ENCODE data around the gene C12orf56.
"Not testable (repeated sequence)": the region's sequence is repeated elsewhere in the genome, so short reads cannot be mapped to it uniquely, and the experiment has no call there.

Gene C12orf56

DNA sequence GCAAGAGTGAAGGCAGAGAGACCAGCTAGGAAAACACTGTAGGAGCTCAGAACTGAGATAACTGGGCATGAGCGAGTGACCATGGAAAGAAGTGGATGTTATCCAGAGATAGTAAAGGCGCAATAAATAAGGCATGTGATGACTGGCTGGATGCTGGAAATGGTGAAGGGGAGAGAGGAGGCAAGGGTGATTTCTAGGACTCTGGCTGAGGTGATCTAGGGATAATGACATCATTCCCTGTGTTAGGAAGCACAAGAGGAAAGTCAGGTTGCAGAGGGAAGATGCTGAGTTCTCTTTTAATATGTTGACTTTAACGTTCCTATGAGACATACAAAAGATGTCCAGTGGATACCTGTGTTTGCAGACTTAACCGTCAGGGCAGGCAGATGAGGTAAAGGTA is 78.7 kb downstream of the C12orf56 start:
- intact Hi-C loops (cut with micrococcal nuclease), result no loop called here
- H3K27ac Mint-ChIP-seq, result no peak overlapping the region
- H3K36me3 Mint-ChIP-seq (ENCODE audit: low read depth), result no peaks in the 10 kb centered on the region
- no peaks in the 10 kb centered on the region for H3K27me3 Mint-ChIP-seq
- H3K4me3 Mint-ChIP-seq, result no peak overlapping the region
- no peaks in the 10 kb centered on the region for H3K4me1 Mint-ChIP-seq (ENCODE audit: low read depth)
- no peaks in the 10 kb centered on the region for H3K9me3 Mint-ChIP-seq

DNA sequence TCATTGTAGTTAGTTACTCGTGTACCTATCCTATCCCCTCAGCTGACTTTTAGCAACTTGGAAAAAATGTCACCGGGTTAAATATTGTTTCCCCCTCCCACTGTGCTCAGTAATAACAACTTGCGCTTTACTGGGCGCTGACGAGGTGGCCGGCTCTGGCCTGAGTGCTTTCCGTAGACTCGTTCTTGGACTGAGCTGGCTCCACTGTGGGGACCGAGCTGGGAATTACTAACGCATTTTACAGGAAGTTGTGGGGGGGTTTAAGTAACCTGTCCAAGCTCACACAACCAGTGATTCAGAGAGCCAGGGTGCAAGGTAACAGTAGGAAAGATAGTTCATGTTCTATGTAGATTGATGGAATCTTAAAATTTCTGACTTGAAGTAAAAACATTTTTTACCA is 86.0 kb downstream of the C12orf56 start:
- Mint-ChIP-seq H3K36me3 (ENCODE audit: low read depth) (no peaks in the 10 kb centered on the region), H3K27ac (no peak overlapping the region), H3K4me1 (ENCODE audit: low read depth) (peaks cover 8% of the 10 kb centered on the region), H3K4me3 (no peak overlapping the region), H3K27me3 (no peaks in the 10 kb centered on the region), H3K9me3 (no peaks in the 10 kb centered on the region)
- intact Hi-C loops (cut with micrococcal nuclease), result no loop called here

- intact Hi-C loops (cut with micrococcal nuclease), result no loop called here
- no peaks in the 10 kb centered on the region for H3K9me3 Mint-ChIP-seq
- no peak overlapping the region for H3K4me3 Mint-ChIP-seq
- H3K27me3 Mint-ChIP-seq, result no peaks in the 10 kb centered on the region
- no peaks in the 10 kb centered on the region for H3K36me3 Mint-ChIP-seq (ENCODE audit: low read depth)
- peaks cover 17% of the 10 kb centered on the region for H3K4me1 Mint-ChIP-seq (ENCODE audit: low read depth)
- no peak overlapping the region for H3K27ac Mint-ChIP-seq
These were observed 90.9 kb downstream of the C12orf56 start for GRCh38 chr12:64299628-64300027.

GRCh38 chr12:64296301-64296700 is 94.3 kb downstream of the C12orf56 start:
- no peak overlapping the region for H3K4me3 Mint-ChIP-seq
- H3K36me3 Mint-ChIP-seq (ENCODE audit: low read depth), result no peaks in the 10 kb centered on the region
- intact Hi-C loops (cut with micrococcal nuclease), result no loop called here

DNA sequence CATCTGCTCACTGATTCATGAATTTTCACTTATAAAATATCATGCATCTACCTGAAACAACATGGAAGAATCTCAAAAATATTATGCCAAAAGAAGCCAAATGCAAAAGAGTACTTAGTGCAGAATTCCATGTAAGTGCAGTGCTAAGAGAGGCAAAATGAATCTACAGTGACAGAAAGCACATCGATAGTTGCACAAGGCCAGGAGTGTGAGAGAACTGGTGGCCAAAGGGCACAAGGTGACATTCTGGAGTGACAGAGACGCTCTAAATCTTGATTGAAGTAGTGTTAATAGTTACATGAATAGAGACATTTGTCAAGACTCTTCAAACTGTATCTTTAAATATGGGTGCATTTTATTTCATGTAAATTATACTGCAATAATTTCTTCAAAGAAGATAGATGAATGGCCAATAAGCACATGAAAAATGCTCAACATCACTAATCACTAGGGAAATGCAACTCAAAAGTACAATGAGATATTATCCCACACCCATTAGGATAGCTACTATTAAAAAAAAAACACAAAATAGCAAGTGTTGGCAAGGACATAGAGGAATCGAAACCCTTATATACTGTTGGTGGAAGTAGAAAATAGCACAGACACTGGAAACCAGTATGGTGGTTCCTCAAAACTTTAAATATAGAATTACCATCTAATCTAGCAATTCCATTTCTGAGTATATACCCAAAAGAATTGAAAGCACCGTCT is 96.7 kb downstream of the C12orf56 start:
- Mint-ChIP-seq H3K27ac (peak overlapping the region; percentile 46), H3K9me3 (no peaks in the 10 kb centered on the region), H3K27me3 (no peaks in the 10 kb centered on the region), H3K36me3 (ENCODE audit: low read depth) (no peaks in the 10 kb centered on the region), H3K4me1 (ENCODE audit: low read depth) (peaks cover 7% of the 10 kb centered on the region), H3K4me3 (no peak overlapping the region)
- intact Hi-C loops (cut with micrococcal nuclease), result no loop called here

More at GRCh38 chr12:64296301-64296700, 94.3 kb downstream of the C12orf56 start:
- H3K27ac Mint-ChIP-seq, result no peak overlapping the region
- H3K4me1 Mint-ChIP-seq (ENCODE audit: low read depth), result peaks cover 20% of the 10 kb centered on the region
- H3K27me3 Mint-ChIP-seq, result no peaks in the 10 kb centered on the region
- no peaks in the 10 kb centered on the region for H3K9me3 Mint-ChIP-seq

DNA sequence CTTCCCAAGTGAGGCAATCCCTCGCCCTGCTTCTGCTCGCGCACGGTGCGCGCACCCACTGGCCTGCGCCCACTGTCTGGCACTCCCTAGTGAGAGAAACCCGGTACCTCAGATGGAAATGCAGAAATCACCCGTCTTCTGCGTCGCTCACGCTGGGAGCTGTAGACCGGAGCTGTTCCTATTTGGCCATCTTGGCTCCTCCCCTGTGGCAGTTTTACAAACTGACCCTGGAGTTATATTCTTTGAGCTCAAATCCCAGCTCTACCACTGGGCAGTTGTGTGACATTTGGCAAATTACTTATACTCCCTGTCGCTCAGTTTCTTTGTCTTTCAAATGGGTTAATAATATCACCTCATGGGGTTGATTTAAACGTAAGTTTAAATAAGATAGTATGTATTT is 97.4 kb downstream of the C12orf56 start:
- H3K36me3 Mint-ChIP-seq (ENCODE audit: low read depth); intact Hi-C loops (cut with micrococcal nuclease); H3K4me1 Mint-ChIP-seq (ENCODE audit: low read depth); H3K27me3 Mint-ChIP-seq; H3K9me3 Mint-ChIP-seq; H3K4me3 Mint-ChIP-seq: not testable (repeated sequence)
- H3K27ac Mint-ChIP-seq, result peak overlapping the region; percentile 46

GRCh38 chr12:64286521-64286920 is 104.0 kb downstream of the C12orf56 start:
- peaks cover 7% of the 10 kb centered on the region for H3K4me1 Mint-ChIP-seq (ENCODE audit: low read depth)
- intact Hi-C loops (cut with micrococcal nuclease), result no loop called here

DNA sequence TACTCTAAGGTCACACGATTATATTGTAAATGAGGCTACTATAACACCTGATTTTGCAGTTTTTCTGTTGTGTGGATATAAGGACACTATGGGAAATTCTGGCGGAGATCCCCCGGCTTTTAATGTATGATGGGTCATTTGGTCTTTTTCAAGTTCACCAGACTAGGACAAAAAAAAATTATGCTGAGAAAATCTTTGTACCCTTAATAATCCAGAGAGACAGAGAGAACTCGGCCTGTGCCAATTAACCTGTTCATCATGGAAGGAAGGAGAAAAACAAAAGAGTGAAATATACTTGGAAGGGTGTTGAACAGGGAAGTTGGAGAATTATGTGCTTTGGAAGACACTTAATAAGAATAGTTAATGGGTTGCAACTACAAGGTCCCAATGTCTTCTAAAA is 106.3 kb downstream of the C12orf56 start:
- H3K27me3 Mint-ChIP-seq, result no peaks in the 10 kb centered on the region
- H3K4me3 Mint-ChIP-seq, result no peak overlapping the region
- no peak overlapping the region for H3K27ac Mint-ChIP-seq
- intact Hi-C loops (cut with micrococcal nuclease), result no loop called here
- H3K36me3 Mint-ChIP-seq (ENCODE audit: low read depth), result no peaks in the 10 kb centered on the region
- H3K4me1 Mint-ChIP-seq (ENCODE audit: low read depth), result peaks cover 7% of the 10 kb centered on the region
- no peaks in the 10 kb centered on the region for H3K9me3 Mint-ChIP-seq

More at GRCh38 chr12:64286521-64286920, 104.0 kb downstream of the C12orf56 start:
- Mint-ChIP-seq H3K27ac (no peak overlapping the region), H3K36me3 (ENCODE audit: low read depth) (no peaks in the 10 kb centered on the region), H3K4me3 (no peak overlapping the region), H3K27me3 (no peaks in the 10 kb centered on the region), H3K9me3 (no peaks in the 10 kb centered on the region)

DNA sequence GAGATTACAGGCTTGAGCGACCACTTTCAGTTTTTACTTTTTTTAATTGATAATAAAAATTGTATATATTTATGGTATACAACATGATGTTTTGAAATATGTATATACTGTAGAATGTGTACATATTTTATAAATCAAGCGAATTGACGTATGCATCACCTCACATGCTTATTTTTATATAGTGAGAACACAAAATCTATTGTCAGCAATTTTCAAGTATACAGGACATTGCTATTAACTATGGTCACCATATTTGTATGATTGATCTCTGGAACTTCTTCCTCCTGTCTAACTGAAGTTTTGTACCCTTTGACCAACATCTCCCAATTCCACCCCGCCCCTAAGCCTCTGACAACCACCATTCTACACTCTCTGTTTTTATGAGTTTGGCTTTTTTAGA is 112.1 kb downstream of the C12orf56 start:
- H3K27ac Mint-ChIP-seq, result no peak overlapping the region
- no peak overlapping the region for H3K4me3 Mint-ChIP-seq
- peaks cover 1% of the 10 kb centered on the region for H3K27me3 Mint-ChIP-seq
- H3K36me3 Mint-ChIP-seq (ENCODE audit: low read depth), result no peaks in the 10 kb centered on the region
- H3K4me1 Mint-ChIP-seq (ENCODE audit: low read depth), result no peaks in the 10 kb centered on the region
- no peaks in the 10 kb centered on the region for H3K9me3 Mint-ChIP-seq
- intact Hi-C loops (cut with micrococcal nuclease), result no loop called here

- no peak overlapping the region for H3K4me3 Mint-ChIP-seq
- peaks cover 1% of the 10 kb centered on the region for H3K27me3 Mint-ChIP-seq
- H3K9me3 Mint-ChIP-seq, result no peaks in the 10 kb centered on the region
- no peak overlapping the region for H3K27ac Mint-ChIP-seq
- no peaks in the 10 kb centered on the region for H3K4me1 Mint-ChIP-seq (ENCODE audit: low read depth)
- intact Hi-C loops (cut with micrococcal nuclease), result loop anchor here (1.0 kb wide), 1 partner anchor 119 kb away; no protein-coding TSS in a partner anchor
- H3K36me3 Mint-ChIP-seq (ENCODE audit: low read depth), result no peaks in the 10 kb centered on the region
These were observed 116.8 kb downstream of the C12orf56 start for GRCh38 chr12:64273527-64274403.

DNA sequence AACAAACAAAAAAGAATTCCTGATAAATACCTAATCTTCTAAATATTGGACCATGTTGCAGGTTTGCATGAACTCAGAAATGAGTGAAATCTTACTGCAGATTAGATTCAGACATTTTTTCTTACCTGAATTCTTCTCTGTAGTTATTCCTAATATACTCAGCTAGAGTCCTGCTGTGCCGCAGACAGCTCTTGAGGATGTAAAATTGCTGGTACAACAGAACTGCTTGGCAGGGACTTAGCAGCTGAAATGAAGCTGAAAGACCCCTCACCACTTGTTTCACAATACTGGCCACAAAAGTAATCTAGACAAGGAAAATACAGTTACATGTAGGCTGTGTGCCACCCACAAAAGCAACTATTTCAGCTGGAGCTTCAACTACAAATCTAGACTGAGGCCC is 120.1 kb downstream of the C12orf56 start:
- Mint-ChIP-seq H3K4me1 (ENCODE audit: low read depth) (no peaks in the 10 kb centered on the region), H3K9me3 (no peaks in the 10 kb centered on the region), H3K27ac (no peak overlapping the region), H3K27me3 (no peaks in the 10 kb centered on the region), H3K36me3 (ENCODE audit: low read depth) (no peaks in the 10 kb centered on the region), H3K4me3 (no peak overlapping the region)
- intact Hi-C loops (cut with micrococcal nuclease), result no loop called here

GRCh38 chr12:64269161-64269560 is 121.4 kb downstream of the C12orf56 start:
- intact Hi-C loops (cut with micrococcal nuclease), result no loop called here
- H3K4me1 Mint-ChIP-seq (ENCODE audit: low read depth), result no peaks in the 10 kb centered on the region
- H3K4me3 Mint-ChIP-seq, result no peak overlapping the region
- H3K27me3 Mint-ChIP-seq, result no peaks in the 10 kb centered on the region
- H3K36me3 Mint-ChIP-seq (ENCODE audit: low read depth), result no peaks in the 10 kb centered on the region
- H3K27ac Mint-ChIP-seq, result no peak overlapping the region
- H3K9me3 Mint-ChIP-seq, result no peaks in the 10 kb centered on the region

DNA sequence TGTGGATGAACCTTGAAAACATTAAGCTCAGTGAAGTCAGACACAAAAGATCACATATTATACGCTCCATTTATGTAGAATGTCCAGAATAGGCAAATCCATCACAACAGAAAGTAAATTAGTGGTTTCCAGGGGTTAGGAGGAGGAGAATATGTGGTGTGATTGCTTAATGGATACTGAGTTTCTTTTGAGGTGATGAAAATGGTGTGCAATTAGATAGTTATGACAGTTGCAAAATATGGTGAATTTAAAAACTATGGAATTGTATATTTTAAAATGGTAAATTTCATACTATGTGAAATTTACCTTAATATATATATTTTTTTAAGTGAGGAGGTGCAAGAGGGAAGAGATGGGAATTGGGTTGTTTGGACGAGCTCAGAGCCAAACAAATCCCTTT is 122.1 kb downstream of the C12orf56 start:
- H3K27me3 Mint-ChIP-seq, result no peaks in the 10 kb centered on the region
- H3K4me3 Mint-ChIP-seq, result no peak overlapping the region
- H3K27ac Mint-ChIP-seq, result no peak overlapping the region
- H3K9me3 Mint-ChIP-seq, result no peaks in the 10 kb centered on the region
- no peaks in the 10 kb centered on the region for H3K4me1 Mint-ChIP-seq (ENCODE audit: low read depth)
- intact Hi-C loops (cut with micrococcal nuclease), result no loop called here
- no peaks in the 10 kb centered on the region for H3K36me3 Mint-ChIP-seq (ENCODE audit: low read depth)

GRCh38 chr12:64265839-64266238 is 124.7 kb downstream of the C12orf56 start:
- H3K4me1 Mint-ChIP-seq (ENCODE audit: low read depth), result no peaks in the 10 kb centered on the region
- no peak overlapping the region for H3K27ac Mint-ChIP-seq
- no peaks in the 10 kb centered on the region for H3K27me3 Mint-ChIP-seq
- no peak overlapping the region for H3K4me3 Mint-ChIP-seq
- H3K36me3 Mint-ChIP-seq (ENCODE audit: low read depth), result no peaks in the 10 kb centered on the region
- H3K9me3 Mint-ChIP-seq, result no peaks in the 10 kb centered on the region
- intact Hi-C loops (cut with micrococcal nuclease), result no loop called here
